ENCODE results near the gene METTL3. TPM values are rescaled to one million over a fixed set of nuclear protein-coding genes. Genes with fewer than 3 reads are reported as not detected.
A peak's percentile ranks its signal among the peaks of the same experiment; 100 is the strongest.

Gene METTL3
- polyA plus RNA-seq, 1 donor: 44.8 TPM

DNA sequence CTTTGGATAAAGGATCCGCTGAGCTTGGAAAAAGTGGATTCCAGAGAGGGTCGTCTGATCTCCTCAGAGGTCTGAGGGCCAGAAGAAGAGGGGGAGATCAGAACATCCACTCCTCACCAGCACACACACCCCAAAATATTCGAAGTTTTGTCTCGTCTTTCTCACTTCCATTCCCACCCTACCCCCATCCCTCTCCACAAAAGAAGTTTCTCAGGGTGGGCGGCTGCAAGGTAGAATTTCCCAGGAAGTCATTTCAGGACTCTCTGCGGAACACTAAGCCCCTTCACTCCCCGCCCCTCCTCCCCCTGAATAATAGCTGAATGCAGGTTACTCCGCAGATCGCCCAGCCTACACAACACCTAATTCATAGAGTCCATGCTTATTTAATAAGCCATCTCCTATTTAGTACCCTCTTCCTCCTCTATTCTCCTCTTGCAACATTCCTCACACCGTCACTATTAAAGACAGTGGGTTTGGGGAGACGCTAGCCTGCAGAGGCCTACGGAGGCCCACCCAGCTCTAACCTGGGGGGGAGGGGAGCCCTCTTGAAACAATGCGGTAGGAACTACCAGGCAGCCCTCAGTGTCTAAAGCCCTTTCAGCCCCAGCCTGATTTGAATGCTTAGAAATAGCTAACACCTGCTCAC is 15.7 kb upstream of the METTL3 start:
- DNase-seq (ENCODE audit: low read depth): no peak

DNA sequence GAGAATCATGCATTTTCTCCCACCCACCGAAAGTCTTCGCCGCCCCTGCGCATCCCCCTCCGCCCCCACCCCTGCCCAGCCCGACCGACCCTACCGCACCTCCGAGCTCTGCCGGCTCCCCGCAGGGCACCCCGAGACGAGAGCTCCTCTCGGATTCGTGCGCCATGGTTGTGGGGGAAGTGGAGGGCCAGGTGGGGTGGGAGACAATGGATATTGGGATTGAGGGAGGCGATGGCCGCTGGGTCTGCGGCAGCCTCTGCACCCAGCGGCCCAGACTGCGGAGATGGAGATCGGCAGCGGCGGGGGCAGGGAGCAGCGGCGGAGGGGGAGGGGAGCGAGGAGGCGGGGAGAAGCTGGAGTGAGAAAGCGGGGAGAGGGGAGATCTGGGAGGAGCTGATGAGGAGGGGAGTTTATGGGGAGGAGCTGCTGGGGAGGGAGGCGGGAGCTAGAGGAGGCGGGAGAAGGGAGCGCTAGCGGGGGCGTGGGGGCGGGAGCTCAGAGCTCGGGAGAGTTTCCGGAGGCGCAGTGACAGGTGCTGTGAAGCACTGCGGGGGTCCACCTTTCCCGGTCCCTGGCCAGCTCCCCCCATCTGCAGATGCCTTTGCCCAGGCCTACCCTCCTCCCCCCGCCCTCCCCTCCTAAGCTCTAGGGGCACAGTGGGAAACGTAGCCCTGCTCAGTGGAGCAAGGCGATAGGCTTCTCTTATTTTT is 15.0 kb upstream of the METTL3 start, which contains the start of gene SALL2:
SALL2 (minus strand) TSS at position 385 of the 710 bp plus-strand sequence; CDS start at position 166, 219 bp downstream.
- peak; percentile 64 for DNase-seq (ENCODE audit: low read depth)

DNA sequence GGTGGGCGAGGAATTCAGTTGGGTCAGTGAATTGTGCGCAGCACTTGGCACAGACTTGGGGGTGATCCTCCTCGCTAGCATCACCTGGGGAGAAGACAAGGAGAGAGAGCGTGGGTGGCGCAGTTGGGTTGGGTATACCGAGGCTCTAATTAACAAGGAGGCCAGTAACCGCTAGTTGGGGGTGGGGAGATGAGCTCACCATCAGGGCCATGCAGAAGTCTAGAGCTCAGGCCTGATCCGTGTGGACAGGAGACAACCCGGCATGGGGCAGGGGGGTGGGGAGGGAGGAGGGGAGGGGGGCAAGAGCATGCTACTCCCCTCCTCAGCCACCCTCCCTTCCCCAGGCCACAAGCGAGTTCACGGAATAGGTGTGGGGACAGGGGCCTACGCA is 14.4 kb upstream of the METTL3 start:
- DNase-seq (ENCODE audit: low read depth): no peak

DNA sequence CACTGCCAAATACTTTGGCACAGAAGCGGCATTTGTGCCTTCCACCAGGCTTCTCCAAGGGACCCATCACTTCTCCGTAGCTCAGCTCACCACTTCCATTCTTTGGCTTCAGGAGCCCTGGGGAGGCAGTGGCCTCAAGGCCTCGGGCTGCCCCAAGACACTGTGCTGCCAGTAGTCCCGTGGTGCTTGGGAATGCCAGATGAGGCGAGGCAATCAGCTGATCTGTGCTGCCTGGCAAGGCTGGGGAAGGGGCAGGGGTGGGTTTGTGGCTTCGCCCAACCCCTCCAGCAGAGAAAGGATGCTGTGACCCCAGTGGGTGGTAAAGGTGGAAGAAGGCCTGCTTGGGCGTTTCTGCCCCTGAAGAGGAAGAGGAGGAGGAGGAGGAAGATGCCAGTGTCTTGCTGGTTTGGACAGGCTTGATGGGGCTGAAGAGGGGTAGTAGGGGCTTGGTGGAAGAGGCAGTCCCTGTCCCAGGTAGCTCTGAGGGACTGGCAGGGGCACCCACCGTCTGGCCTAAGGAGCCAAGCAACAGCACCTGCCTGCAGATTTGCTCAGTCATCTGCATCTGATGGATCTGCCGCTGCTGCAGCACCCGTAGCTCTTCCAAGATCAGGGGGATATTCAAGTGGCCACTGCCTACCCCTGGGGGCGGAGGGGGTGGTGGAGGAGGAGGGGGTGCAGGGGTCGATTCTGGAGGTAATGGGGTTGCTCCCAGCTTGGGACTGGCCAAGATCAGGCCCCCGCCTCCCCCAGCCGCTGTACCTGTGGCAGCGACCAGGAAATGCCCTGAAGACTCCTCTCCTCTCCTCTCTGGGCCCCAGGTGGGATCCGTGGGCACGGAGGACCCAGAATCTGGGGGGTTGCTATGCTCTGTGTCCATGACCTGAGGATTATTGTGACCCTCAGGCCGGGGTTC is 13.7 kb upstream of the METTL3 start:
- no peak for DNase-seq (ENCODE audit: low read depth)

DNA sequence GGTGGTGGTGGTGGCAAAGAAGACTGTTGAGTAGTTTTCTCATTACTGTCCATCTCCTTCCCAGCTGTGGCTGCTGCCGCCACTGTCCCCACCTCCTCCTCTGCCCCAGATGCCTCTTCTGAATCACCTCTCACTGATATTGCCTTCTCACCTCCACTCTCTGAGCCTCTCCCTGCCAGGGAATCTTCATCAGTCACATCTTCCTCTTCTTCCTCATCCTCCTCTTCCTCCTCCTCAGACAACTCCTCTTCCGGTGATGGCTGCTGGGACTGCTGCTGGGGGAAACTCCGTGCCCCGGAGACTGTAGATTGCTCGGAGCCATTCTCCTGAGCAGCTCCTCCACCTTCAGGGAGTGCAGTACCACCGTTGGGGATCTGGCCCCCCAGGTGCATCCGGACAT is 12.1 kb upstream of the METTL3 start:
- DNase-seq (ENCODE audit: low read depth): no peak

DNA sequence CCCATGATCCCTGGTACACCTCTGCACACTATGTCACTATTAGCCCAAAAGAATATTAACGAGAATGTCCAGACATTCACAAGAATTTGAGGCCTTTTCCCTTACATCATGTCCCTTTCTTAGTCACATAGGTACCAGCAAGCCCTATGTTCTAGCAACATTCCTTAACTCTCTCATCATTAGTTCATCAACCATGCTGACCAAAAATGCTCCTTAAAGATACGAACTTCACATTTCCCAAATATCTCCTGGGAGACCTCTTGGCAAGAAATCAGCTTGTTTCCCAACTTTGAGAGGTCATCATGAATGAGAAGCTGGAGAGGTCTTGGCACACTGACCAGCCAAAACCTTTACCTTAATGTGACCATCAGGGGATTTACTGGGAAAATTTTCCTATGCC is 10.4 kb upstream of the METTL3 start:
- no peak for DNase-seq (ENCODE audit: low read depth)

DNA sequence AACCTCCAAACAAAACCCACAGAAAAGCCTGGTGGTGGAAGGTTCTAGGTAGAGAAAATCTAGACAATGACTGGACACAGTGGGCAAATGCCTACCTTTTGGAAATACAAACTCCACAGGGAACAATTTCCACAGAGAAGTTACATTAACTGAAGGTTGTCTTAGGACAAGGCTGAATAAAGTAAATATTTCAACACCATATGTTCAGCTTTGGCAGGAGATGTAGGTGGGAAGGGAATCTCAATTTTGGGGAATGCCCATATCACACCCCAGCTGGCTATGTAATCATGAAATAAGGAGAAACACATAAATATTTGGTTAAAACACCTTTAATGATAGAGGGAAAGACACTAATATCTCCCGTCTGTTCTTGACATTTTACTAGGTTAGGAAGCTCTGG is 9.6 kb upstream of the METTL3 start:
- DNase-seq (ENCODE audit: low read depth): no peak

DNA sequence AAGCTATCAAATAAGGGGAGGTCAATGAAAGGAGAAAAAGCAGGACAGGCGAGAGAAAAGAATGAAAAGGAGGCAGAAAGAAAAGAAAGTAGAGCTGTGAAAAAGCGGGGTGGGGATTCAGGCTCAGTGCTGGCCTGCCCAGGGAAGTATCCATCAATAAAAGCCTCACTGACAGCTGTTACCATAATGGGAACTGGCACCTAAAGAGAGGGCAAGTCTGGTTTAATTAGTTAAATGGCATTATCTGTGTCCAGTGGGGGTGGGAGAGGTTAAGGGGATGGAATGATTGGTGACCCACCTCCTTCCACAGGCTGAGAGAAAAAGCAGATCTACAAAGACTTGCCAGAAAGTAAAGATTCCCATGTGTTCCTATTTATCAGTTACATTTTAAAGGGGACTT is 7.6 kb upstream of the METTL3 start:
- no peak for DNase-seq (ENCODE audit: low read depth)

DNA sequence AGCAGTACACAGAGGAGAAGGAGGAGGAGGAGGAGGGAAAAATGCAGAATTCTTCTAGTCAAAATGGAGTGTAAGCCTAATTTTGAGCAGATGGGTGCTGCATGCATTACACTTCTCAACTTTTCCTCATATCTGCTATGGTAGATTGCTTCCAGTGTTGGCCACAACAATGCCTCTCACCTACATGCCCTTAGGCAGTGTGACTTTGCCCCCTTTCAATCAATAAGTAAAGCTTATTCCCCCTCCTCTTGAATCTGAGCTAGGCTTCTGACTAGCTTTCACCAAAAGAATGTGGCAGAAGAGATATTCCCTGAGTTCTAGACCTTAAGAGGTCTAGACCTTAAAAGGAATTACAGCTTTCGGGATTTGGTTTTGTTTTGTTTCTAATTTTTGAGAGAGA is 3.2 kb upstream of the METTL3 start:
- no peak for DNase-seq (ENCODE audit: low read depth)

DNA sequence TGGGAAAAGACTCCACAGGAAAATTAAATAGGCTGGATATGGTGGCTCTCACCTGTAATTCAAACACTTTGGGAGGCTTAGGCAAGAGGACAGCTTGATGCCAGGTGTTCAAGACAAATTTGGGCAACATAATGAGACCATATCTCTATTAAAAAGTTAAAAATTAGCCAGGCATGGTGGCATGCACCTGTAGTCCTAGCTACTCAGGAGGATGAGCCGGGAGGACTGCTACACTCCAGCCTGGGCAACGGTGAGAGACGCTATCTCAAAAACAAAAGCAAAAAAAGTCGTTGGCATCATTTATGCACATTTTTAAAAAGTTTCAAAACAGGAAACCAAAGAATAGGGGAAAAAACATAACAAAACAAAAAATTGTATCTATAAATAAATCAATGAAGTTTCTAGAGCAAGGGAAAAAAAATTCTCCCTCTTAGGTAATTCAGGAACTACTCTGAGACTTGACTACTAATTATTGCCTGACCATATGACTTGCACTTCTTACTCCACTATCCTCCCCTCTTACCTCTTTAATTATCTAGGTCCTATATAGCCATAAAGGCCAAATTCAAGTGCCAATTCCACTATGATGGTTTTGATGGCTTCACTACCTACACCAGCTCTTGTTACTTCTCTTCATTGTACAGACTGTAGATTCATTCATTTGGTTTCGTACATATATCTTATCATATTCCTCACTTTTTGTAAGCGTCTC is 1.6 kb downstream of the METTL3 start:
- DNase-seq (ENCODE audit: low read depth): no peak

DNA sequence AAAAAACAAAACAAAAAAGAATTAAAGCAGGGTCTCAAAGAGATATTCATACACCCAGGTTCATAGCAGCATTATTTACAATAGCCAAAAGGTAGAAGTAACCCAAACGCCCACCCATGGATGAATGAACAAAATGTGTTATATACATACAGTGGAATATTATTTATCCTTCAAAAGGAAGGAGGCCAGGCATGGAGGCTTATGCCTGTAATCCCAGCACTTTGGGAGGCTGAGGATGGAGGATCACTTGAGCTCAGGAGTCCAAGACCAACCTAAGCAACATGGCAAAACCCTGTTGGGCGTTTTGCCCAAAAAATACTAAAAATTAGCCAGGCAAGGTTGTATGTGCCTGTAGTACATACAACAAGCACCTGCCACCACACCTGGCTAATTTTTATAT is 4.6 kb downstream of the METTL3 start:
- DNase-seq (ENCODE audit: low read depth): no peak

DNA sequence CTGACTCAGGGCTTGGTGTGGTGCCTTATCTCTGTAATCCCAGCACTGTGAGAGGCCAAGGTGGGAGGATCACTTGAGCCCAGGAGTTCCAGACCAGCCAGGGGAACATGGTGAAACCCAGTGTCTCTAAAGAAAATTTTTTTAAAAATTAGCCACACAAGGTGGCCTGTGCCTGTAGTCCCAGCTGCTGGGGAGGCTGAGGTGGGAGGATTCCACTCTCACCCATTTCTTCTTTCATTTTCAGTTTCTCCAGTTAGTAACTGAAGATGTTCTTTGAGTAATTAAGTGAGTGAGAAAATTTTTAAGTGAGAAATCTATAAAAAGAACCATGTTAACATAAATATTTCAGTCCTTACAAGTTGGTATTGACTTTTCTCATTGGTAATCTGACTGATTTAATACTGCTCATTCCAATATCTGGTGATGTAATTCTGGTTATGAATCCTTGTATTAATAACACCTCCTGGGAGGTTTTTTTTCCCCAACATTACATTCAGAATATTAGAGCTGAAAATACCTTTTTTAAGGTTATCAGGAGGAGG is 6.1 kb downstream of the METTL3 start:
- no peak for DNase-seq (ENCODE audit: low read depth)

DNA sequence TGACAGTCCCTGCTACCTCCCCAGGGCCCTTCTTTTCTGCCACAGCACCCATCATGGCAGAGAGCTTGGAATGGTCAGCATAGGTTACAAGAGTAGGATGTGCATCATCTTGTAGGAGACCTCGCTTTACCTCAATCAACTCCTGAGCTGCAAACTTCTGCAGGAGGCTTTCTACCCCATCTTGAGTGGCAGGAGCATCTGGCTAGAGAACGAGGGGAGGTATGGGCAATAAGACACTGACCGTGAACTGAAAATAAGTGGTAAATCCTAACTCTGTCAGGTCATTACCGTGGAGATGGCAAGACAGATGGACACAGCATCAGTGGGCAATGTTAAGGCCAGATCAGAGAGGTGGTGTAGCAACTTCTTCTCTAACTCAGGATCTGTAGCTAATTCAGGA is 7.8 kb downstream of the METTL3 start:
- no peak for DNase-seq (ENCODE audit: low read depth)

DNA sequence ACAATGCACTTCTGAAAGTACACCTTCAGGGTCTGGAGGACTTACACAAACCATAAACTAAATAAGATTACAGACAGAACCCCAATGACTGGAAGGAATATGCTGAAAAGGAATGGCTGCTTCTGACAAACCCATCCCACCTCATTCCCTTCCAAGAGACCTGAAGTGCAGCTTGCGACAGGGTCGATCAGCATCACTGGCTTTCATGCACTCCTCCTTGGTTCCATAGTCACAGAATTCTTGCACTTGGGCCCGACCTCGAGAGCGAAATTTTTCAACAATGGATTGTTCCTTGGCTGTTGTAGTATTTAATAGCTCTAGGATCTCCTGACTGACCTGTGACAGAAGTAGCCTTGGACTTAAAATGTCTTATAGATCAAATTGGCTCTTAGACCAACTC is 9.6 kb downstream of the METTL3 start:
- no peak for DNase-seq (ENCODE audit: low read depth)

DNA sequence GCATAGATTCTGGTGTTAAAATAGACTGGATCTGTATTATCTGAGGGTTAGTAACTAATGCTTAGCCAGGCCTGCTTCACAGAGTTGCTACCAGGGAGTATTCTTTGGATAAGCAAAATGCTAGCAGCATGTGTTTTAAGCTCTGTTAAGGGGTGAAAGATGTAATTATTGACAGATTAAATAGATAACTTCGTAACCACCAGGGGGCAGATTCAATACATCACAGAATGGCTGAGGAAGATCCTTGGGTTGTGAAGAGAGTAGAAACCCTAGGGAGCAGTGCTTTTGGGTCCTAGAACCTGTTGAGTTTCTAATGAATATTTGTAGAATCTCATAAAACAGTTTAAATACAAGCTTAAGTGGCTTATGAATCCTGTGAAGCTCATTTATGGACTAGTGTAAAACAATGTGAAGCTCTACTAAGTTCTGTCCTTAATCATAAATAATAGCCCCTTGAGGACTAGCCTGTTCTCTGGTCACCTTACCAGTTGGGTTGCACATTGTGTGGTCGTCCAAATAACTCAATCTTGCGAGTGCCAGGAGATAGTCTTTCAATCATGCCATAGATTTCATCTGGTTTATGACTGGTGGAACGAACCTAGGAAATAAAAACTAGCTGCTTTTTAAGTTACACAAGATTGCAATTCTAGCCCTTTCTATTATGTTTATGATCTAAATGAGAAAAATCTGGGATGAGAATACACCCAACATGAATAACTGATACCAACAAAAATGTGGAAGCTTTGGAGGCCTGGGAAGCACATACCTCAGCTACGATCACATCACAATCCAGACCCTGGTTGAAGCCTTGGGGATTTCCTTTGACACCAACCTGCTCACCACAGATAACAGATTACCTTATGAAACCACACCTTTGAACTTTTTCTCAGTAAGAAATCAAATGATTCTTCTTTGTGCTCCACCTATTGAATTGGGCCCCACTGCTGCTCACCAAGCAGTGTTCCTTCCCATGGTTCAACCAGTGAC is 12.3 kb downstream of the METTL3 start:
- peak; percentile 38 for DNase-seq (ENCODE audit: low read depth)

DNA sequence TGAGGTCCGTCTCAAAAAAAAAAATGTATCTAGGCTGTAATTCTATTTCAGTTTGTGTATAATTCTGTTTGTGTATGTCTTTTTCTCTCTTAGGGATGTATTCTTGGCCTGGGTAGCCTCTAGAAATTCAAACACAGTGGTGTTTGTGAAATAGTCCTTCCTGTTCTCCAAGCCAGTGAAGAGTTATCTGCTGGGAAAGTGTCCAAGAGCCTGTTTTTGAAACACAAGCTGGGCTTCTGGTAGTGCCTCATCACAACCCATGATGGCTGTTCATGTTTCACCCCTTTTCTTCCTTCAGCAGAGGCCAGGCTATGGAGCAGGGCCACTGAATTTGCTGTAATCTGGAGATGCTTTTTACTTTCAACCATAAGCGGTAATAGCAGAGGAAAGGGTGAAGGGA is 14.7 kb downstream of the METTL3 start:
- DNase-seq (ENCODE audit: low read depth): no peak

DNA sequence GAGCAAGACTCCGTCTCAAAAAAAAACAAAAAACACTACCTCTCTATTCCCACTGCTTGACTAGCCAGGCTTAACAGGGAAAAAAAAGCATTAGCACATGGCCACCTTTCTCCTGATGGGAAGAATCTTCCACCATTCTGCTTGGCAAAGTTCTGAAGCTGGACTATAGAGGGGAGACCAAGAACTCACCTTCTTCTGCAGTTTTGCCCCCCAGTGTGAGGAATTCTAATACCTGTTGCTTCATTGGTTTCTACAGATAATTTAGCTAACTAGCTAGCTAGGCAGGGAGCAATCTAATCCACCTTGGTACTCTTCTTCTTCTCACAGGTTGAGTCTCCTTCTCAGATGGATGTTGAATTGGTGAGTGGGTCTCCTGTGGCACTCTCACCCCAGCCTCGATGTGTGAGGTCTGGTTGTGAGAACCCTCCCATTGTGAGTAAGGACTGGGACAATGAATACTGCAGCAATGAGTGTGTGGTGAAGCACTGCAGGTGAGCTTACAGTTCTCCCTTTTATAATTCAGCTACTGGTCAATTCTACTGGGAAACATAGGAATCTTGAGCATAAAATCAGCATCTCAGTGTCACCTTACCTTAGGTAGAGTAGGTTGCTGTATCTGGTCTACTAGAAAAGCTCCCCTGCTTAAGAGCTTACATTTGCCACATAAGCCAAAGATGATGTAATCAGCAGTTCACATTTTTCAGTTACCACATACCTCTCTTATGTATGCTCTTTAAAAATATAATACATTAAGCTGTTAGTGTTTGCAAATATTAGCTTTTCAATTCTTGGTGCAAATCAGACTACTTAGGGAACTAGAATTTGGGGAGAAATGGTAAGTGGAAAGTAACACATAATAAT is 16.0 kb downstream of the METTL3 start:
- DNase-seq (ENCODE audit: low read depth): no peak

DNA sequence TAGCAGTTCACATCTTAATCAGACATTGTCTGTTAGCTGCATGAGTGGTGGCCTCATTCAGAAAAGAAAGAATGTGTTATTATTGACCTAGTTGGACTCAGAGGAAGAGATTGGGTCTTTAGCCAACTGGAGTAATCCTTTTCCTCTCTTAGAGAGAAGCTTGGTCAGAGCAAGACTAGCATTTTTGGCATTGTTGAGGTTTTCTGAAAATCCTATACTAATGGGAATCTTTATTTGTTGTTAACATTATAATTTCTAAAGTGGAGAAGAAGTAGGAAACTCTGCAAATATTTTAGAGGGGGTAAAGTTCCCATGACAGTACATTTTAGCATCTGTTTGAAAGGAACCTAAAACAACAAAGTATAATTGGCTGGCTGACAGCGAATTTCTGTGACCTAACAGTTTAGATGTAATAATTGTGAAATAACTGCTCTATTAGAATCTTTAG is 24.5 kb downstream of the METTL3 start:
- no peak for DNase-seq (ENCODE audit: low read depth)

All from forelimb muscle (tissue), 1 donor.